CD4-positive, alpha-beta T cell (primary cell): Measurements from ENCODE around the gene STX1A. TPM values are rescaled to one million over a fixed set of nuclear protein-coding genes. Genes with fewer than 3 reads are reported as not detected.
"Not testable (repeated sequence)": the region's sequence is repeated elsewhere in the genome, so short reads cannot be mapped to it uniquely, and the experiment has no call there.

ENCODE experiments used
- ATAC-seq: fragments of 200-7000 bp; cut with Tn5 transposase; one replicate; pipeline ENCODE4 v1.10.0; 2022; ENCODE audit warnings: mild to moderate bottlenecking; ENCODE audit not compliant: poor library complexity
- CTCF ChIA-PET: fragments of 350-600 bp; sonication (Branson Sonifier 250); formaldehyde crosslinking; loops from one replicate; lab custom pipeline; 2021; ENCODE audit warnings: antibody characterized with exemption, inconsistent platforms; lab: Charles Lee
- POLR2A ChIA-PET: fragments of 350-600 bp; sonication (Branson Sonifier 250); formaldehyde crosslinking; loops from one replicate; lab custom pipeline; 2021; ENCODE audit warnings: antibody characterized with exemption, inconsistent platforms; lab: Charles Lee
- DNase-seq, 14 experiments: peaks; one replicate each; pipeline ENCODE4 v3.0.0-alpha.2; 2013 to 2020; ENCODE audit warnings: mixed read lengths in 2 of 14
- H3K27ac ChIP-seq, 2 donors: one replicate each; pipeline versions ENCODE4 v1.5.1 to v1.7.0; 2013; ENCODE audit warnings: low read length in 2 of 2, low read depth in 1 of 2, mild to moderate bottlenecking in 1 of 2
- H3K27me3 ChIP-seq, 2 experiments: 1 replicate in 1 of 2; 2 replicates in 1 of 2; pipeline versions ENCODE4 v1.6.1 to v1.7.0; 2013; ENCODE audit warnings: low read length in 2 of 2, control low read depth in 1 of 2, mild to moderate bottlenecking in 1 of 2, moderate library complexity in 1 of 2; ENCODE audit not compliant: insufficient read depth in 2 of 2, control insufficient read depth in 1 of 2
- H3K36me3 ChIP-seq: one replicate; pipeline ENCODE4 v1.6.1; 2013; ENCODE audit warnings: low read length, control low read depth; ENCODE audit not compliant: insufficient read depth
- H3K4me1 ChIP-seq: one replicate; pipeline ENCODE4 v1.6.1; 2013; ENCODE audit warnings: low read length, control low read depth; ENCODE audit not compliant: insufficient read depth
- H3K4me3 ChIP-seq: one replicate; pipeline ENCODE4 v1.5.1; 2013; ENCODE audit warnings: mild to moderate bottlenecking, low read length, moderate library complexity
- H3K9me3 ChIP-seq, 2 experiments: 1 replicate in 1 of 2; 2 replicates in 1 of 2; pipeline versions ENCODE4 v1.6.1 to v1.7.0; 2013; ENCODE audit warnings: low read length in 2 of 2, mild to moderate bottlenecking in 2 of 2, control low read depth in 1 of 2, moderate library complexity in 1 of 2; ENCODE audit not compliant: control insufficient read depth in 1 of 2, insufficient read depth in 1 of 2
- H3K27ac Mint-ChIP-seq: one replicate; pipeline ENCODE4 v1.8.0; 2020; ENCODE audit warnings: mixed read lengths
- H3K27me3 Mint-ChIP-seq: one replicate; pipeline ENCODE4 v1.8.0; 2021; ENCODE audit warnings: mixed read lengths
- H3K36me3 Mint-ChIP-seq: one replicate; pipeline ENCODE4 v1.8.0; 2021; ENCODE audit warnings: low read depth, mixed read lengths
- H3K4me1 Mint-ChIP-seq: one replicate; pipeline ENCODE4 v1.8.0; 2021; ENCODE audit warnings: low read depth, mixed read lengths
- H3K4me3 Mint-ChIP-seq: one replicate; pipeline ENCODE4 v1.8.0; 2020; ENCODE audit warnings: mild to moderate bottlenecking, mixed read lengths
- H3K9me3 Mint-ChIP-seq: one replicate; pipeline ENCODE4 v1.8.0; 2020; ENCODE audit warnings: mixed read lengths
- intact Hi-C, 2 experiments: fragments of 100-400 bp; cut with DNase I in 1 of 2; cut with micrococcal nuclease in 1 of 2; formaldehyde crosslinking; loops; one replicate each; pipeline versions ENCODE4 v1.15.1 to v1.9.0; 2023 to 2025; cut with DNase I, micrococcal nuclease
- total RNA-seq, 174 experiments: library from RNA in 2 of 174; stranded (reverse) in 2 of 174; gene quantifications; one replicate each; pipeline ENCODE4 v1.2.3 and lab custom pipeline; 2021 to 2026
- TF ChIP-seq, protein P1 (sequence below): fragments of 200-600 bp; IDR thresholded peaks from one replicate; pipeline ENCODE4 v1.8.0; 2022; ENCODE audit warnings: antibody characterized with exemption, mild to moderate bottlenecking

Gene STX1A
- total RNA-seq, 2 experiments from 2014 or later = 15.5 to 20.7 TPM

DNA sequence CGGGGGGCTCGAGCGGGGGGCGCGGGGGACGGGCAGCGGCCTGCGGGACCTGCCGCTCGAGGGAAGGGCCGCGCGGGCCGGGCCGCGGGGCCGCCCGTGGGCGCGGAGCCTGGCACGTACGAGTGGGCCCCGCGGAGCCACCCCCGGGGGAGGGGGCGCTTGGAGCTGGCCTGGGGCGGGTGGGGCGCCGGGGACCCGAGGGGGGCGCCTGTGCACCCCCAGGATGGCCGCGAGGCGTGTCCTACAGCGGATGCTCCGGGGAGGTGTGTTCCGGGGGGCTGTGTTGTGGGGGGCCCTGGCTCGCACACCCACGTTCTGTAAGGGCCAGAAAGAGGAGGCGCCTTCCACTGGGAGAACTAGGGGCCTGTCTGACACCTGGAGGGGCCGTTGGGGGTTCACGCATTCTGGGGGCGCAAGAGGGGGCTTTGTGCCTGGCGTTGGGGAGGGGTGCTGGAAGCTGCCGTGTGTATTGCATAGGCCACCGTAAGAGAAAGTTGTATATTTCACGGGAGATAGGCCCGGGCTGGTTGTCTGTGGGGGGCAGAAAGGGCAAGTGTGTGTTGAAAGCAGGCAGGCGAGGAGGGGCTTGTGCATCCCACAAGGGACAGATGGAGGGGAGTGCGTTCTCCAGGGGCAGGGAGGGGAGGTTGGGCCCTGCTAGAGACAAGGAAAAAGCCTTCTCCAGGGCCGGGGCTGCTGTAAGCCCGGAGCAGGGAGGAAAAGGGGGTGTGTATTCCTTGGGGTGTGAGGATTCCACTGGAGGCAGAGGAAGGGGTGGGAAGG is 51.2 kb downstream of the STX1A start:
- intact Hi-C loops = loop anchor here (1.0 to 5.0 kb wide), 5 partner anchors 51 to 174 kb away; partner anchors contain the start of genes BAZ1B (in 2 of the 2), ABHD11 (in 1 of the 2), METTL27 (in 1 of the 2) and STX1A (in 1 of the 2)
- ATAC-seq (no peak), DNase-seq (peak in 3 of 14 experiments; percentile 11 to 37 (median 25))
- peaks cover 0 to 4% of the 10 kb centered on the region in 2 experiments for H3K9me3 ChIP-seq
- Mint-ChIP-seq H3K4me3 (peak overlapping the region; percentile 80), H3K36me3 (no peaks in the 10 kb centered on the region), H3K4me1 (peaks cover 5% of the 10 kb centered on the region), H3K27ac (no peak overlapping the region), H3K27me3 (peaks cover 33% of the 10 kb centered on the region), H3K9me3 (peaks cover 1% of the 10 kb centered on the region)
- POLR2A ChIA-PET = interaction anchor here (0.8 to 1.6 kb wide), 2 partner anchors 15 to 70 kb away, joined by 4 to 7 read pairs; partner anchors contain the start of genes ABHD11, BUD23 and DNAJC30
- peaks cover 14% of the 10 kb centered on the region for H3K4me1 ChIP-seq
- peaks cover 13 to 30% of the 10 kb centered on the region in 2 experiments for H3K27me3 ChIP-seq
- no peaks in the 10 kb centered on the region for H3K36me3 ChIP-seq
- peak overlapping the region; percentile 37 for H3K4me3 ChIP-seq
- no peak overlapping the region for H3K27ac ChIP-seq
- TF ChIP-seq, protein P1, sequence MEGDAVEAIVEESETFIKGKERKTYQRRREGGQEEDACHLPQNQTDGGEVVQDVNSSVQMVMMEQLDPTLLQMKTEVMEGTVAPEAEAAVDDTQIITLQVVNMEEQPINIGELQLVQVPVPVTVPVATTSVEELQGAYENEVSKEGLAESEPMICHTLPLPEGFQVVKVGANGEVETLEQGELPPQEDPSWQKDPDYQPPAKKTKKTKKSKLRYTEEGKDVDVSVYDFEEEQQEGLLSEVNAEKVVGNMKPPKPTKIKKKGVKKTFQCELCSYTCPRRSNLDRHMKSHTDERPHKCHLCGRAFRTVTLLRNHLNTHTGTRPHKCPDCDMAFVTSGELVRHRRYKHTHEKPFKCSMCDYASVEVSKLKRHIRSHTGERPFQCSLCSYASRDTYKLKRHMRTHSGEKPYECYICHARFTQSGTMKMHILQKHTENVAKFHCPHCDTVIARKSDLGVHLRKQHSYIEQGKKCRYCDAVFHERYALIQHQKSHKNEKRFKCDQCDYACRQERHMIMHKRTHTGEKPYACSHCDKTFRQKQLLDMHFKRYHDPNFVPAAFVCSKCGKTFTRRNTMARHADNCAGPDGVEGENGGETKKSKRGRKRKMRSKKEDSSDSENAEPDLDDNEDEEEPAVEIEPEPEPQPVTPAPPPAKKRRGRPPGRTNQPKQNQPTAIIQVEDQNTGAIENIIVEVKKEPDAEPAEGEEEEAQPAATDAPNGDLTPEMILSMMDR = no peak
- CTCF ChIA-PET = interaction anchor here (0.6 to 3.2 kb wide), 9 partner anchors 8 to 111 kb away, joined by 3 to 14 read pairs (median 4); partner anchors contain the start of gene BCL7B

DNA sequence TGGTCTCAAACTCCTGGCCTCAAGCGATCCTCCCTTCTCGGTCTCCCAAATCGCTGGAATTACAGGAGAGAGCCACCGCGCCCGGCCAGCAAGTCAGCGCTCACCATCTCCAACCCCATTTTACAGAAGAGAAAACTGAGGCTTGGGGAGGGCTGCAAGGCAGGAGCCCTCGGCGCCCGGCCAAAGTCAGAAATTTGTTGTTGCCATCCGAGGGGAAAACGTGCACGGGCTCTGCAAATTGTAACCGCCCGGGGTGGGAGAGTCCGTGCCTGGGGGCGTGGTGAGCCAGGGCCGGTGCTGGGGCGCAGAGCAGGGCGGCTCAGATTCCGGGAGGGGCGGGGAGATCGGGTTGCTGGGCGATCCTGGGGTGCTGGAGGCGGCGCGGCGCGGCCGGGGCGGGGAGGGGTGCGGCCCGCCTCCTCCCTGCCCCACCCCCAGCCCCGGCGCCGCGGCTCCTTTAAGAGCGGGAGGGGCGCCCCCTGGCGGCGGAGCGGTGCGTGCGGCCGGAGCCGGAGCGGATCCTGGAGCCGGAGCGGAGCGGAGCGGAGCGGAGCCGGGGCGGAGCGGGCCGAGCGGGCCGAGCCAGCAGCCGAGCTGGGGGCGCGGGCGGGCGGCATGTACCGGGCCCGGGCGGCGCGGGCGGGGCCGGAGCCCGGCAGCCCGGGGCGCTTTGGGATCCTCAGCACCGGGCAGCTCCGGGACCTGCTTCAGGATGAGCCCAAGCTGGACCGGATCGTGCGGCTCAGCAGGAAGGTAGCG is 51.9 kb downstream of the STX1A start, which contains the start of gene VPS37D:
TSS of gene VPS37D (plus strand) at position 488 of the 759 bp plus-strand sequence. CDS start at position 616, 128 bp downstream.
- ChIA-PET POLR2A (interaction anchor here (0.8 to 1.6 kb wide), 2 partner anchors 16 to 71 kb away, joined by 4 to 7 read pairs; partner anchors contain the start of genes ABHD11, BUD23 and DNAJC30), CTCF (interaction anchor here (0.6 to 3.2 kb wide), 9 partner anchors 9 to 110 kb away, joined by 3 to 14 read pairs (median 4); partner anchors contain the start of gene BCL7B)
- peak; percentile 85 to 97 (median 94) for DNase-seq
- no peaks in the 10 kb centered on the region for H3K36me3 ChIP-seq
- Mint-ChIP-seq H3K4me1 (peaks cover 5% of the 10 kb centered on the region), H3K36me3 (no peaks in the 10 kb centered on the region), H3K27me3 (peaks cover 40% of the 10 kb centered on the region), H3K27ac (no peak within 1 kb of the TSS), H3K4me3 (peak within 1 kb of the TSS; percentile 82), H3K9me3 (peaks cover 6% of the 10 kb centered on the region)
- peak; percentile 91 for ATAC-seq
- TF ChIP-seq, protein P1 = peak; percentile 52
- H3K4me3 ChIP-seq = peak within 1 kb of the TSS; percentile 51
- peaks cover 14% of the 10 kb centered on the region for H3K4me1 ChIP-seq
- no peak within 1 kb of the TSS for H3K27ac ChIP-seq
- intact Hi-C loops = loop anchor here (1.0 to 5.0 kb wide), 8 partner anchors 16 to 175 kb away; partner anchors contain the start of genes ABHD11 (in 2 of the 2), BAZ1B (in 2 of the 2), BUD23 (in 1 of the 2) and DNAJC30 (in 1 of the 2)
- H3K27me3 ChIP-seq = peaks cover 13 to 30% of the 10 kb centered on the region in 2 experiments
- peaks cover 0 to 4% of the 10 kb centered on the region in 2 experiments for H3K9me3 ChIP-seq

DNA sequence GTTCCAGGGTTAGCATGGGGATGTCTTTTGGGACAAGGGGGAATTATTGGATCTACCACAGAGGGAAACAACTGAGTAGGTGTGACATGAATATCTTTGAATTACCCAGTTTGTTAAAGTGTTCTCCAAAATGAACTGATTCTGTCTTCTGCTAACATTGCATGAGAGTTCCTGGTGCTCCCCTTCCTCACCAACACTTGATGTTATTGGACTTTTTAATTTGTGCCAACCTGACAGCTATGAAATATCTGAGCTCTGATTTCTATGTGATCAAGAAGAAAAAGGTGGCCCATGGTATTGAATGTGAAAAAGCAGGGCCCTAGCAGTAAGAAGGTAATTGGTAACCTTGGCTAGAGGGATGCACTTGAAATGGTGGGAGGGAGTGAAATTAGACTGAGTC is 56.4 kb downstream of the STX1A start:
- peaks cover 5% of the 10 kb centered on the region for H3K4me1 ChIP-seq
- Mint-ChIP-seq H3K27ac (no peak overlapping the region), H3K36me3 (no peaks in the 10 kb centered on the region), H3K9me3 (peaks cover 6% of the 10 kb centered on the region), H3K4me3 (no peak overlapping the region), H3K27me3 (peaks cover 57% of the 10 kb centered on the region), H3K4me1 (no peaks in the 10 kb centered on the region)
- DNase-seq = no peak
- no peak for ATAC-seq
- H3K27ac ChIP-seq = no peak overlapping the region
- POLR2A ChIA-PET = no interaction called here
- H3K4me3 ChIP-seq = no peak overlapping the region
- CTCF ChIA-PET = no interaction called here
- peaks cover 10 to 18% of the 10 kb centered on the region in 2 experiments for H3K27me3 ChIP-seq
- no peaks in the 10 kb centered on the region for H3K9me3 ChIP-seq
- TF ChIP-seq, protein P1 = no peak
- intact Hi-C loops = no loop called here
- no peaks in the 10 kb centered on the region for H3K36me3 ChIP-seq

DNA sequence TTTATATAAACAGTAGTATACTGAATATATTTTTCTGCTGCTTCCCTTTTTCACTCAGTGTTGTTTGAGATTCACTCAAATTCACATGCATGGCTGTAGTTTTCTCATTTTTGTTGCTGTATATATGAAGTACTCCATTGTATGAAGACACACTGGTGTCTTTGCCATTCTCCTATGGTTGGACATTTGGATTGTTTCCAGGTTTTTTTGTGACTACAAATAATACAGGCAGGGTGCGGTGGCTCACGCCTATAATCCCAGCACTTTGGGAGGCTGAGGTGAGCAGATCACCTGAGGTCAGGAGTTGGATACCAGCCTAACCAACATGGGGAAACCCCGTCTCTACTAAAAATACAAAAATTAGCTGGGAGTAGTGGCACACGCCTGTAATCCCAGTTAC is 58.9 kb downstream of the STX1A start:
- ATAC-seq, POLR2A ChIA-PET, H3K9me3 Mint-ChIP-seq, H3K36me3 Mint-ChIP-seq, H3K4me1 Mint-ChIP-seq, DNase-seq, H3K27ac Mint-ChIP-seq, H3K9me3 ChIP-seq, H3K36me3 ChIP-seq, H3K4me1 ChIP-seq, intact Hi-C loops, H3K27ac ChIP-seq, CTCF ChIA-PET, H3K4me3 ChIP-seq, H3K4me3 Mint-ChIP-seq: not testable (repeated sequence)
- peaks cover 6 to 12% of the 10 kb centered on the region in 2 experiments for H3K27me3 ChIP-seq
- peaks cover 51% of the 10 kb centered on the region for H3K27me3 Mint-ChIP-seq
